Ecto neural progenitor cell (in vitro differentiated cells): ENCODE data around the gene PXMP4.

Experiments used
- DNase-seq: peaks from one replicate; pipeline ENCODE4 v3.0.0-alpha.2; 2018; ENCODE audit warnings: low spot score

The PXMP4 gene

DNA sequence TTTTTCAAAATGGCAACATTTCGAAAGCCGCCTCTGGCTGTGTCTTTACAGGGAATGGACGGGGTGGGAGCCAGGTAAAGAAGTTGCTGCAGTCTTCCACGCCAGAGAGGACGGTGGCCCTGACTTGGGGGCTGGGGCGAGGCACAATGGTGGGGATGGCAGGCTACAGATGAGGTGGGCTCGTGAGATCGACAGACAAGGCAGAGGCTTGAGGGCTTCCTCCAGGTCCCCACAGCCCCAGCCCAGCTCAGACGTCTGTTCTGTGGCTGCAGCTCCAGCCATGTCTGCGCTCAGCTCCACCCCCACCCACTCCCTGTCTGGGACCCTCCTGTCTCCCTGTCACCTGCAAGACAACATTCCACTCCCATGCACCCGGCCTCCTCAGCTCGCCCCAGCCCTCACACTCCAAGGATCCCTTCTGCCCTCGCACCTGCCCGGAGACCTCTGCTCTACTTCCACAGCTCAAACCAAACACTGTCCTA lies 65.4 kb downstream of the PXMP4 start:
- no peak for DNase-seq

DNA sequence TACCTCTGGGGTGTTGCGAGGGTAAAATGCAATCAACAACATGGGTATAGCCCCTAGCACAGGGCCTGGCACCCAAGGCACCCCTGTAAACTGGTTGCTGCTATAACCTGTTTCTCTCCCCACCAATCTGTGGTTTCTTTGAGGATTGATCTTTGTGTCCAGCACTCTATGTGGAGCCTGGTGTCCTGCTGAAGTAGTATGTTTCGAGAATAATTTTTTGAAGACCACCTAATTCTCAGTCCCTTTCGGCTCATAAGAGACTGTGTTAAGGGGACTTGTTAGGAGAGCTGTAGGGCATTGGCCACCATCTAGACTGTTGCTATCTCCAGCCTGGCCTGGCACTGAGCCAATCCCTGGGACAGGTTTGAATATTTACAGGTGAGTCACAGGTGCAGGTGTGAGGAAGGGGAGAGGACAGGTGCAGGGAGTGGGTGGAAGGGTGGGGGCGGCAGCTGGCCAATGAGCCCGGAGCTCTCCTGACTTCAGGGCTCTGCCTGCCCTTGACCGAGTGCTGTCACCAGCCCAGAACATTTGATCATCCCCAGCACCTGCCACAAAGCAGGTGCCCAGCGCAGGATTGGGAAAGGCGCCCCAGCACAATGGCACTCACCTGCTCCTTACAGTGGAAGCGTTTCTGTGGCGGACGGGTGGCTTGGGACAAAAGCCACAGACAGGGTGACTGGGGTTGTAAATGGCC lies 66.1 kb downstream of the PXMP4 start:
- no peak for DNase-seq

GRCh38 chr20:33653218-33653899 lies 66.8 kb downstream of the PXMP4 start:
- peak; percentile 80 for DNase-seq
